ENCODE data around the gene MOSPD3. TPM values are rescaled to one million over a fixed set of nuclear protein-coding genes. Genes with fewer than 3 reads are reported as not detected.

MOSPD3 gene
- total and polyA plus RNA-seq, 2 of the 13 experiments (the other 11 are each of a cell fraction or from before 2014, with no cell fraction given) = 7.6 to 8.8 TPM

GRCh38 chr7:100655908-100656674, 43.8 kb downstream of the MOSPD3 start, which contains the start of gene ACTL6B (continued):
- TF ChIP-seq ZNF18 (CRISPR knock-in tag; IDR thresholded peaks at IDR 0.05; ENCODE audit: insufficient replicate concordance) (no peak), ZNF567 (CRISPR knock-in tag; IDR thresholded peaks at IDR 0.05; ENCODE audit: borderline replicate concordance) (no peak; the same call in 1 of the 2 replicates), GPN1 (CRISPR knock-in tag; IDR thresholded peaks at IDR 0.05; ENCODE audit: borderline replicate concordance) (no peak), ZNF260 (CRISPR knock-in tag; IDR thresholded peaks at IDR 0.05; ENCODE audit: borderline replicate concordance, low read depth) (no peak), TARDBP (CRISPR knock-in tag; IDR thresholded peaks at IDR 0.05) (no peak), ZNF292 (CRISPR knock-in tag; IDR thresholded peaks at IDR 0.05; ENCODE audit: borderline replicate concordance, low read depth) (no peak), KDM2A (CRISPR knock-in tag; IDR thresholded peaks at IDR 0.05; ENCODE audit: borderline replicate concordance, low read depth) (peak; percentile 77), ZBTB8A (CRISPR knock-in tag; IDR thresholded peaks at IDR 0.05; ENCODE audit: borderline replicate concordance, low read depth) (no peak), ZGPAT (CRISPR knock-in tag; IDR thresholded peaks at IDR 0.05) (peak; percentile 64; the same call in 1 of the 2 replicates), ZNF143 (CRISPR knock-in tag; IDR thresholded peaks at IDR 0.05) (no peak), ZNF33B (CRISPR knock-in tag; IDR thresholded peaks at IDR 0.05) (0 out of 2 replicates have a peak, but pooled peaks have one; percentile 66), HMGA1 (CRISPR knock-in tag; conservative IDR thresholded peaks at IDR 0.05) (no peak), CENPX (CRISPR knock-in tag; IDR thresholded peaks at IDR 0.05) (no peak), MTA1 (CRISPR knock-in tag; IDR thresholded peaks at IDR 0.05; ENCODE audit: borderline replicate concordance) (peak; percentile 40; the same call in 1 of the 2 replicates), MEF2D (CRISPR knock-in tag; IDR thresholded peaks at IDR 0.05) (peak; percentile 79), ADNP (CRISPR knock-in tag; IDR thresholded peaks at IDR 0.05) (no peak), IRX3 (CRISPR knock-in tag; IDR thresholded peaks at IDR 0.05; ENCODE audit: borderline replicate concordance, low read depth) (peak; percentile 70; the same call in 1 of the 2 replicates), GATAD2A (CRISPR knock-in tag; IDR thresholded peaks at IDR 0.05) (no peak), ATF5 (CRISPR knock-in tag; IDR thresholded peaks at IDR 0.05; ENCODE audit: low read depth) (no peak), CREM (IDR thresholded peaks at IDR 0.05) (no peak), CREM (CRISPR knock-in tag; IDR thresholded peaks at IDR 0.05) (no peak), MATR3 (CRISPR knock-in tag; IDR thresholded peaks at IDR 0.05) (no peak), MED1 (CRISPR knock-in tag; IDR thresholded peaks at IDR 0.05) (no peak; the same call in 1 of the 2 replicates), GABPA (IDR thresholded peaks at IDR 0.05; ENCODE audit: low read depth, low read length) (no peak), GABPA (CRISPR knock-in tag; IDR thresholded peaks at IDR 0.05; ENCODE audit: low read depth) (no peak), TCF7 (IDR thresholded peaks at IDR 0.05; ENCODE audit: low read depth) (no peak), REXO4 (CRISPR knock-in tag; IDR thresholded peaks at IDR 0.05; ENCODE audit: borderline replicate concordance) (no peak), HNRNPH1 (optimal IDR thresholded peaks at IDR 0.05; ENCODE audit: low read depth, low read length) (no peak), ZIK1 (CRISPR knock-in tag; IDR thresholded peaks at IDR 0.05; ENCODE audit: borderline replicate concordance, low read depth) (0 out of 2 replicates have a peak, but pooled peaks have one; percentile 29)
